Measurements from ENCODE around the gene IFT74.

The IFT74 gene

DNA sequence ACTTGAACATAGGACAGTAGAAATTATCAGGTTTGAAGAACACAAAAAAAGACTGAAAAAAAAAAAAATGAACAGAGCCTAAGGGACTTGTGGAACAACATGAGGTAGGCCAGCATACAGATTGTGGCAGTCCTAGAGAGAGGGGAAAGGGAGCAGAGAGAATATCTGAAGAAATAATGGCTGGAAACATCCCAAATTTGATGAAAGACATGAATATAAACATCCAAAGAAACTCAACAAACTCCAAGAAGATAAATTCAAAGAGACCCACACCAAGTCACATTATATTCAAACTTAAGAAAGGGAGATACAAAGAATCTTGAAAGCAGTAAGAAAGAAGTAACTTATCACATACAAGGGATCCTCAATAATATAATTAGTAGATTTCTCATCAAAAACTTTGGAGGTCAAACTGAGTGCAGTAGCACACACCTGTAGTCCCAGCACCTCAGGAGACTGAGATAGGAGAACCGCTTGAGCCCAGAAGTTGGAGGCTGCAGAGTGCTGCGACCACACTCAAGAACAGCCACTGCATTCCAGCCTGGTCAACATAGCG lies 18.3 kb upstream of the IFT74 start:
- Histone ChIP-seq H3K4me3 (replicated peaks; ENCODE audit: insufficient read depth, low read length) (no peak overlapping the region), H3K27ac (replicated peaks) (no peak overlapping the region), H3K27me3 (ENCODE audit: insufficient read depth, poor library complexity, severe bottlenecking) (no peaks in the 10 kb centered on the region)
- TF ChIP-seq, protein P1, sequence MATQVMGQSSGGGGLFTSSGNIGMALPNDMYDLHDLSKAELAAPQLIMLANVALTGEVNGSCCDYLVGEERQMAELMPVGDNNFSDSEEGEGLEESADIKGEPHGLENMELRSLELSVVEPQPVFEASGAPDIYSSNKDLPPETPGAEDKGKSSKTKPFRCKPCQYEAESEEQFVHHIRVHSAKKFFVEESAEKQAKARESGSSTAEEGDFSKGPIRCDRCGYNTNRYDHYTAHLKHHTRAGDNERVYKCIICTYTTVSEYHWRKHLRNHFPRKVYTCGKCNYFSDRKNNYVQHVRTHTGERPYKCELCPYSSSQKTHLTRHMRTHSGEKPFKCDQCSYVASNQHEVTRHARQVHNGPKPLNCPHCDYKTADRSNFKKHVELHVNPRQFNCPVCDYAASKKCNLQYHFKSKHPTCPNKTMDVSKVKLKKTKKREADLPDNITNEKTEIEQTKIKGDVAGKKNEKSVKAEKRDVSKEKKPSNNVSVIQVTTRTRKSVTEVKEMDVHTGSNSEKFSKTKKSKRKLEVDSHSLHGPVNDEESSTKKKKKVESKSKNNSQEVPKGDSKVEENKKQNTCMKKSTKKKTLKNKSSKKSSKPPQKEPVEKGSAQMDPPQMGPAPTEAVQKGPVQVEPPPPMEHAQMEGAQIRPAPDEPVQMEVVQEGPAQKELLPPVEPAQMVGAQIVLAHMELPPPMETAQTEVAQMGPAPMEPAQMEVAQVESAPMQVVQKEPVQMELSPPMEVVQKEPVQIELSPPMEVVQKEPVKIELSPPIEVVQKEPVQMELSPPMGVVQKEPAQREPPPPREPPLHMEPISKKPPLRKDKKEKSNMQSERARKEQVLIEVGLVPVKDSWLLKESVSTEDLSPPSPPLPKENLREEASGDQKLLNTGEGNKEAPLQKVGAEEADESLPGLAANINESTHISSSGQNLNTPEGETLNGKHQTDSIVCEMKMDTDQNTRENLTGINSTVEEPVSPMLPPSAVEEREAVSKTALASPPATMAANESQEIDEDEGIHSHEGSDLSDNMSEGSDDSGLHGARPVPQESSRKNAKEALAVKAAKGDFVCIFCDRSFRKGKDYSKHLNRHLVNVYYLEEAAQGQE (IDR thresholded peaks at IDR 0.05; ENCODE audit: insufficient replicate concordance, low read depth): no peak
- TF ChIP-seq SPI1 (IDR thresholded peaks at IDR 0.05; ENCODE audit: borderline replicate concordance, low read depth) (no peak), GABPA (IDR thresholded peaks at IDR 0.05; ENCODE audit: low read depth) (no peak)
- no peak for DNase-seq (ENCODE audit: low read depth in 1 of 2, low spot score in 1 of 2)

DNA sequence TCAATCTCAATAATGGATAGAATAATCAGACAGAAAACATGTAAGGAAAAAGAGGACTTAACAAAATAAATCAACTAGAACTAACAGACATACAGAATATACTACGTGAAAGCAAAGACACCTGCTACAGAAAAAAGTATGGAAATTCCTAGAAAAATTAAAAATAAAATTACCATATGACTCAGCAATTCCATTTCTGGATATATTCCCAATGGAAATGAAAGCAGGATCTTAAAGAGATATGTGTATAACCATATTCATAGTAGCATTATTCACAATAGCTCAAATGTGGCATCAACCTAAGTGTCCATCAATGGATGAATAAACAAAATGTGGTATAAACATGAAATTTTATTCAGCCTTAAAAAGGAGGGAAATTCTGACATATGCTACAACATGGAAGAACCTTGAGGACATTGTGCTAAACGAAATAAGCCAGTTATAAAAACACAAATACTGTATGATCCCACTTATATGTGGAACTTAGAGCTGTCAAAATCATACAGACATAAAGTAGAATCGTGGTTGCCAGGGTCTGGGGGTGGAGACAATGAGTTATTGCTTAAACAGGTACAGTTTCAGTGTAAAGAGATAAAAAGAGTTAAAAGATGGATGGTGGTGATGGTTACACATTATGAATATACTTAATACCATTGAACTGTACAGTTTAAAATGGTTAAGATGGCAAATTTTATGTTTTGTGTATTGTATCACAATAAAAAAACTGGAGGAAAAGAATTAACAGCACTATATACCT lies 16.1 kb upstream of the IFT74 start:
- no peak for DNase-seq (ENCODE audit: low read depth in 1 of 2, low spot score in 1 of 2)
- Histone ChIP-seq H3K27me3 (ENCODE audit: insufficient read depth, poor library complexity, severe bottlenecking) (no peaks in the 10 kb centered on the region), H3K27ac (replicated peaks) (no peak overlapping the region), H3K4me3 (replicated peaks; ENCODE audit: insufficient read depth, low read length) (no peak overlapping the region)
- TF ChIP-seq, protein P2, sequence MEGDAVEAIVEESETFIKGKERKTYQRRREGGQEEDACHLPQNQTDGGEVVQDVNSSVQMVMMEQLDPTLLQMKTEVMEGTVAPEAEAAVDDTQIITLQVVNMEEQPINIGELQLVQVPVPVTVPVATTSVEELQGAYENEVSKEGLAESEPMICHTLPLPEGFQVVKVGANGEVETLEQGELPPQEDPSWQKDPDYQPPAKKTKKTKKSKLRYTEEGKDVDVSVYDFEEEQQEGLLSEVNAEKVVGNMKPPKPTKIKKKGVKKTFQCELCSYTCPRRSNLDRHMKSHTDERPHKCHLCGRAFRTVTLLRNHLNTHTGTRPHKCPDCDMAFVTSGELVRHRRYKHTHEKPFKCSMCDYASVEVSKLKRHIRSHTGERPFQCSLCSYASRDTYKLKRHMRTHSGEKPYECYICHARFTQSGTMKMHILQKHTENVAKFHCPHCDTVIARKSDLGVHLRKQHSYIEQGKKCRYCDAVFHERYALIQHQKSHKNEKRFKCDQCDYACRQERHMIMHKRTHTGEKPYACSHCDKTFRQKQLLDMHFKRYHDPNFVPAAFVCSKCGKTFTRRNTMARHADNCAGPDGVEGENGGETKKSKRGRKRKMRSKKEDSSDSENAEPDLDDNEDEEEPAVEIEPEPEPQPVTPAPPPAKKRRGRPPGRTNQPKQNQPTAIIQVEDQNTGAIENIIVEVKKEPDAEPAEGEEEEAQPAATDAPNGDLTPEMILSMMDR (IDR thresholded peaks at IDR 0.05; ENCODE audit: insufficient read depth, low read length): no peak
- TF ChIP-seq GABPA (IDR thresholded peaks at IDR 0.05; ENCODE audit: low read depth) (no peak), SPI1 (IDR thresholded peaks at IDR 0.05; ENCODE audit: borderline replicate concordance, low read depth) (no peak), POLR2AphosphoS5 (IDR thresholded peaks at IDR 0.05; ENCODE audit: low read depth) (no peak)
- TF ChIP-seq, protein P1 (IDR thresholded peaks at IDR 0.05; ENCODE audit: insufficient replicate concordance, low read depth): no peak

DNA sequence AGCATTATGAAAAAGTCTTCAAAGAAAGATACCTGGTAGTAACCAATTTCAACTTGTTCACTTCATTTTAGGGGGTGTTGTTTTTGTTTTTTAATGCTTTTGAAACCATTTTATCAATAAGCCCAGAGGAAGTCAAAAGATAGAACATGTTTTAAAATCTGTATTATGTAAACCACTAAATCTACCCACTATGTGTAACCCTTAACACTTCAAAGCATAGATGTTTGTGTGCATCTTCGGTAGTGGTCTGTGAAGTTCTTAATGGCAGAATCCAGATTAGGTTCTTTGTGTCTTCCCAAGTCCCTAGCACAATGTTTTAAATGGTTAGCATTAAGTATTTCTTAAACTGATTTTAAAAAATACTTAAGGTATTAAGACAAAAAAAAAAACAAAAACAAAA lies 15.4 kb upstream of the IFT74 start:
- DNase-seq (ENCODE audit: low read depth in 1 of 2, low spot score in 1 of 2): no peak
- H3K4me3 ChIP-seq (replicated peaks; ENCODE audit: insufficient read depth, low read length): no peak overlapping the region
- H3K27me3 ChIP-seq (ENCODE audit: insufficient read depth, poor library complexity, severe bottlenecking): no peaks in the 10 kb centered on the region
- TF ChIP-seq SPI1 (IDR thresholded peaks at IDR 0.05; ENCODE audit: borderline replicate concordance, low read depth) (no peak), GABPA (IDR thresholded peaks at IDR 0.05; ENCODE audit: low read depth) (no peak), POLR2AphosphoS5 (IDR thresholded peaks at IDR 0.05; ENCODE audit: low read depth) (no peak)
- TF ChIP-seq, protein P2 (IDR thresholded peaks at IDR 0.05; ENCODE audit: insufficient read depth, low read length): no peak
- TF ChIP-seq, protein P1 (IDR thresholded peaks at IDR 0.05; ENCODE audit: insufficient replicate concordance, low read depth): no peak
- no peak overlapping the region for H3K27ac ChIP-seq (replicated peaks)

Measured in HL-60 (cell line).